GM20431 (cell line): ENCODE measurements around the gene MAB21L4.

ENCODE experiments used
- in situ Hi-C: fragments of 300-500 bp; cut with MseI, MboI; formaldehyde crosslinking; loops from one replicate; pipeline ENCODE4 v1.15.0; 2020; ENCODE audit warnings: low sequenced_read_pairs; ENCODE audit not compliant: unreplicated experiment

MAB21L4 gene

DNA sequence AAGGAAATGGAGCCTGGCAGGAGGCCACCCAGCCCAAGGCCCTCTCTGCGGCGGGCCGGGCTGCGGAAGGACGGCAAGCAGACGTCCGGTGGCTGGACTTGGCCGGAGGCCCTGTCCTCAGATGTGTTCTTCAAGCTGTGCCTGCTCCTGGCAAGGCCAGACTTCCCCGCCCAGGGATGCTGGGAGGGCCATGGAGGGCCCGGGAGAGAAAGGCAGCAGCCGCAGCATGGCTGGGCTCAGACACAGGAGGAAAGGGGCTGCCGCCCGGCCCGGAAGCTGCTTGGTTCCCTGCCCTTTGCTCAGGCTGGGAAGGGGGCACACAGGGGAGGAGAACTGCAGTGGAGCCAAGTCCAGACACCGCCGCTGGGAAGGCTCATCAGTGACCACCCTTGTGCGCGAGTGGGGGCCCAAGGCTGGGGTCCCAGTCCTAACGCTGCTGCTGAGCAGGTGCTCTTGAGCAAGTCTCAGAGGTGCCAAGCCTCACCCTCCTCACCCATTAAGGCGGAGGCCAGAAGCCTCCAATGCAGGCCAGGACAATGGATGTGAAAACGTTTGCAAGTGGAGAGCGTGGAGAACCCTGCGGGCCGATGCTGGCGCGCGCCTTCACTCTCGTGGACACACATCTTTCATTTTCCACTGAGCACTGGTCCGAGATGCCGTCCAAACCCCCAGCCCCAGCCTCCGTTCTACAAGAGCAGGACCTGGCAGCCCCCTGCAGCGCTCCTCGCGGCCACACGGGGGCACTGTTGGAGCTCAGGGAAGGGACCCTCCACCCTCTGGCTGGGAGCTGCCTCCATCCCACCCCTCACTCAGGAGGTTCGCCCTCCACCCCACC is 18.1 kb upstream of the MAB21L4 start:
- in situ Hi-C loops = no loop called here

DNA sequence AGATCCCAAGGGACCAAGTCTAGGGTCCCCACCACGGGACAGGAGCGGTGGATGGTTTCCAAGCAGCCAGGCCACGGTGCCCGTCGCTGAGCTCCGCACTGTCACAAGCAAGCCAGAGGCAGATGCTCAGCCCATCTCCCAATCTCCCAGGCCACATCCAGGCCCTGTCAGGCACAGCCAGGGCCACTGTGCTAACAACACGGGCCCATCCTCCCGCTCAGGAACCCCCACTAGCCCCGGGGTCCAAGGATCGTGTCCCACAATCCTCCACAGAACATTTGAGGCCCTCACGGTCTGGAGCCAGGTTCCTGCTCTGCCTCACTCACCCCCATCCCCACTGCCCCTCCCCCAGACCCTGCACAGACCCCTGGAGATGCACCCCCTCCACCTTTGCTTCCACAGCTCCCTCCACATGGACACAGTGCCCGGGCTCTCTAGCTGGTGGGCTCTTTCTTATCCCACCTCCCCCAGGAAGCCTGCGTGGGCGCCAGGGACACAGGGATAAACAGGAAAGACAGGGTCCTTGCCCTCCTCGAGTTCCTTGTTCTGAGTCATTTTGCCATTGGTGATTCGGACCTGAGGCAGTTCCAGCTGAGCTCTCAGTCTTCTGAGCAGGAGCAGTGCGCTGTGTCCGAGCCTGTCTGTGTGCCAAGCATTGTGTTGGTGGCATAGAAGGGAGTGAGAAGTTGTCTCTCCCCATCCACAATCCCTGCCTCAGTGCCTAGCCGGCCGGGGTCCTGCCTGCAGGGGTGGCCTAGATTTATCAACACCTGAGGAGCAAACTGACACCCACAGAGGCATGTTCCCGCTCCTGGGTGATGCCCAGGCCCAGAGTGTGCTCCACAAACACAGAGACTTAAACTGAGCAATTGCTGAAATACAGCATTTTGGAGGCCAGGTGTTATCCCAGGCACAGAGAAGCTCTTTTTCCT is 17.2 kb upstream of the MAB21L4 start:
- in situ Hi-C loops = no loop called here

DNA sequence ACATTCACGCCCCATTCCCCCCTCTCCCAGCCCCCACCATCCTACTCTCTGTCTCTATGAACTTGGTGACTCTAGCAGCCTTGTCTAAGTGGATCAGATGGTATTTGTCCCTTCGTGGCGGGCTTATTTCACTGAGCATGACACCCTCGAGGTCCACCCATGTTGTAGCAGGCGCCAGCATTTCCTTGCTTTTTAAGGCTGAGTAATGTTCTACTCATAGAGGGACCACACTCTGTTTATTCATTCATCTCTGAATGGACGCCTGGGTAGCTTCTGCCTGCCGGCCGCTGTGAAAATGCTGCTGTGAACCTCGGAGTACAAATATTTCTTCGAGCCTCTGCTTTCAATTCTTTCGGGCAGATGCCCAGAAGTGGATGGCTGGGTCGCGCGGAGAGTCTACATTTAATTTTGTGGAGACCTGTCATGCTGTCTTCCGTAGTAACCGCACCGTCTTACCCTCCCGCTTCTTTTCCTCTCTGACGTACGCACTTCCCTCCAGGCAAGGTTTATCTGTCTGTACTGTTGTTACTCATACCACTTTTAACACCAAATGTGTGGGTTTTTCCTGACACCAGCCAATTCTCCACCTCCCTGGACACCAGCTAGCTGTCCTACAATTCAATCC is 15.8 kb upstream of the MAB21L4 start:
- in situ Hi-C loops = no loop called here

DNA sequence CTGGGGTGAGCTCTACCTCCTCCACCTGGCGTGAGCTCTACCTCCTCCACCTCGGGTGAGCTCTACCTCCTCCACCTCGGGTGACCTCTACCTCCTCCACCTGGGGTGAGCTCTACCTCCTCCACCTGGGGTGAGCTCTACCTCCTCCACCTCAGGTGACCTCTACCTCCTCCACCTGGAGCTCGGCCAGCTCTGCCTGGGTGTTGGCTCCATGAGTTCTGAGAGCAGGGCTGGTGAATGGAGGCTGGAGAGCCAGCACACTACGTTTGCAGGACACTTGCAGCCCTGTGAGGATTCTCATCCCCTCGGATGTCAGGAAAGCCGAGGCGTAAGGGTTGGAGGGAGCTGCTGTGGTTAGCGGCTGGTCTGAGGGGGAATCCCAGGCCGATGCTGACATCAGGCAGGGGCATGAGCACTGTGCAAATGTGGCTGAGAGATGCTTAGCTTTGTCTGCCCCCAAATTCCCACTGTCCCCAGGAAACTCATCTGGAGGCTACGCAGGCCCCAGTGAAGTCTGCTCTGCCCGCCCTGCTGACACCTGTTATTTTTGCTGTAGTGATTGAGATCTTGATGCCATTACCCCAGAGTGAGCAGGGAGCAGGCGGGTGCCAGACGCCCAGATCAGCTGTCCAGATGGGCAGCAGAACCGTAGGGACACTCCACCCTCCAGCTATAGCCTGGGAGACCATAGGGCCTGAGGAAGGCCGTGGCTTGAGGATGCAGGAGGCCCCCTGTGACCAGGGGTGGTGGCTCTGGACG is 13.4 kb upstream of the MAB21L4 start:
- in situ Hi-C loops = no loop called here

DNA sequence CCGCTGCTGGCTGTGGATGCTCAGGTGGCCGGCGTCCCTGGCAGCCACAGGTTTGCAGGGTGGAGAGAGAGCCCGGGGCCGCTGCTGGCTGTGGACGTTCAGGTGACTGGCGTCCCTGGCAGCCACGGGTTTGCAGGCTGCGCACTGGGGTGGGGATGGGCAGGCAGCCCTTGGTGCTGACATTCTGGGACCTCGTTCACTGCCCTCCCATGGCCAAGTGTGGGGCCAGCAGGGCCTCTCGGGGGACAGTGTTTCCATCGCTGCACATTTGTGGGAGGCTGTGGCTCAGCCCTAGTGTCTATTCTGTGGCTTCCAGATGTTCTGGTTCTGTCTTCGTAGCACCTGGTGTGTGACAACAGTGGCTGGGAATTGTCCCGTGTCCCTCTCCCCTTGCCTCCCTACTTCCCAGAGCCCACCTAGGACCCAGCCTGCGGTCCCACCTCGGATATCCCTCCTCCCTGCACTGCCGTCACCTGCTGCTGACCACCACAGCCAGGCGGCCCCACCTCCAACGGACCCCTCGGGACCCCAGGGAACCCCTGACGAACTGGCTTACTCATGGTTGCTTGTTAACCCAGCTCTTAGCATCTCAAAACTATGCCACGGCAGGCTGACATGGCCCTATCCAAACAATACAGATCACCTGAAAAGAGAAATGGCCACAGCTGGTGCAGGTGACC is 11.1 kb upstream of the MAB21L4 start:
- in situ Hi-C loops = no loop called here

DNA sequence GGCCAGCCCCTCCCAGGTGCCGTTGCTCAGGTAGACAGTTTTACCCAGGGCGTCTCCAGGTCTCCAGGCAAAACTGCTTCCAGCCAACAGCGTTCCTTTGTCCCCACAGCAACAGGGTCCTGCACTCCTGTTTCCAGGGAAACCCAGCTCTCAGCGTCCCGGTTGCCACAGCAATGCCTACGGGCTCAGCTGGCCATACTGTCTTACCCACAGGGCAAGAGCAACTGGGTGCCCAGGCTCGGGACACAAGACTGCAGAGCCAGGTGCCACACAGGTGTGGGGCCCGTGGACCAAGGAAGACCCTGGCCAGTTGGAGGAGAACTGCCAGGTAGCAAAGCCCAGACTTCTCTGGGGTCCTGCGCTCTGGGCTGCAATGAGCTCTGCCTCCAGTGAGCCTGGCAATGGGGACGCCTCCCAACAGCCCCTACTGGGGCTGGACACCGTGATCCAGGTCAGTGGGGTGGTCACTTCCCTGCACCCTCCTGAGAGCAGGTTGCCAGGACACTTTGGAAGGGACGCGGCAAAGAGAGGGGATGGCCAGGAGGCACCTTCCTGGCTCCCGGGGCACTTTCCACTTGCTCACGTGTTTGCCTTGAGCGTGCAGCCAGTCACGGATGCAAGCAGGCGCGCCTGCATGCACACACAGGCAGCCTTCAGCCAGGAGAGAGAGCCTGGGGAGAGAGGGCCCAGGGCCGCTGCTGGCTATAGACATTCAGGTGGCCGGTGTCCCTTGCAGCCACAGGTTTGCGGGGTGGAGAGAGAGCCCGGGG is 10.4 kb upstream of the MAB21L4 start, which contains the start of gene CROCC2:
CROCC2 (plus strand) TSS at position 196 of the 770 bp plus-strand sequence; CDS start at position 374, 178 bp downstream.
- in situ Hi-C loops = no loop called here

DNA sequence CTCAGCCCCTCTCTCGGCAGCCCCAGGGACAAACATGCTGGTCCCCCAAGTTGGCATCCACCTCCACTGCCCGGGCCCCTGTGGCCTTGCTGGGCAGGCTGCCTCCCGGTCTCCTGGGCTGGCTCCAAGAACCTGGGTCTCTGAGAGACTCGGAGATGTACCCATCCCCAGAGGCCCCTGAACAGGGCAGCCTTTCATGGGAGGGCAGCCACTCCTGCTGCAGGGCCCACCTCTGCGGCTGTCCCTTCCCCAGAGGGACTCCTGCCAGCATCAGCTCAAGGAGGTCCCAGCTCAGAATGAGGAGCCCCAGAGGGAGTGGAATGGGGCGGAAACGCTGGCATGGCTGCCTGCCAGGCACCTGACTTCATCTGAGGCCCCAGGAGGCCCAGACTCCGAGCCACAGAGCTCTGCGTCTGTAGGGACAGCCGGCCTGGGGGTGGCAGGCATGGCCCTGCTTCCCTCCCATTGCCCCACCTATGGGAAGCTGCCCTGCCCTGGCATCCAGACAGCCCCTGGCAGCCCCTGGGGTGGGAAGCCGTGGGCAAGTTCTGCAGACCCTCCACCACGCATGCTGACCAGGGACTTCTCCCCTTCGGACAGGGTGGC is 9.3 kb upstream of the MAB21L4 start:
- in situ Hi-C loops = no loop called here

DNA sequence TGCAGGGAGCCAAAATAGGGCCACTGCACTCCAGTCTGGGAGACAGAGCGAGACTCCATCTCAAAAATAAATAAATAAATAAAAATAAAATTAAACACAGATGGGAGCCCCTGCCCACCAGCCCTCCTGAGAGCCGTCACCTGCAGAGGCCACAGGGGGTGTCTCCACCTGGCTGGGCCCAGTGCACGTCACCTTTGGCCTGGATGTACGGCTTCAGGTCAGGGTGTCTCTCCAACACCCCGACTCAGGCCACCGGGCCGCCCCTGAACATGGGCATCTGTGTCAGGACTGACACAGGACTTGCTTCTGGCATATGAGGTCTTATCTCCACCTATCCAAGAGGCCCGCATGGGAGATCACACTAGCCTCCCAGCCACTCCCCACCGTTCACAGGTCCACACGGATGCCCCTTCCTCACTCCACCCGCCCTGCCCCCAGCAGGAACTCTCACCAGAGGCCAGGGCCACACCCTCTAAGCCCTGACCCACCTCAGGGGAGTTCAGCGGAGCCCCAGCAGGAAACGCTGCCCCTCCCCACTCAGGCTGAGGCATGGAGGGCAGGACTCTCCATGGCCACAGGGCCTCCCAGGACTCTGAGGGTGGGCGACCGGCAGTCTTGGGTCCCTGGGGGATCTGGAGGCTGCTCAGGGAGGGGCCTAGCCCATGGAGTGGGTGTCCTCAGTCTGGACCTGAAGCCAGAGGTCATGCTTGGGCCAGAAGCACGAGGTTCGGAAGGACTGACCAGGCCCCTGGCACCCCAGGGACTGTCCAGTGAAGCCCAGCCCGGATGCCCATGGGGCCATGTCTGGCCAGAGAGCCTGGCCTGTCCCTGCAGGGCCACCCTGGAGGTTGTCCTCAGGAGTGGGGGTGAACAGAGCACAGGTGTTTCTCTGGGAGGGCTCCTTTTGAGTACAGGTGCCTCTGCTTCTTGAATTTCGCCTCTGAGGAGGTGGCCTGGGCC is 8.5 kb upstream of the MAB21L4 start:
- in situ Hi-C loops = no loop called here

DNA sequence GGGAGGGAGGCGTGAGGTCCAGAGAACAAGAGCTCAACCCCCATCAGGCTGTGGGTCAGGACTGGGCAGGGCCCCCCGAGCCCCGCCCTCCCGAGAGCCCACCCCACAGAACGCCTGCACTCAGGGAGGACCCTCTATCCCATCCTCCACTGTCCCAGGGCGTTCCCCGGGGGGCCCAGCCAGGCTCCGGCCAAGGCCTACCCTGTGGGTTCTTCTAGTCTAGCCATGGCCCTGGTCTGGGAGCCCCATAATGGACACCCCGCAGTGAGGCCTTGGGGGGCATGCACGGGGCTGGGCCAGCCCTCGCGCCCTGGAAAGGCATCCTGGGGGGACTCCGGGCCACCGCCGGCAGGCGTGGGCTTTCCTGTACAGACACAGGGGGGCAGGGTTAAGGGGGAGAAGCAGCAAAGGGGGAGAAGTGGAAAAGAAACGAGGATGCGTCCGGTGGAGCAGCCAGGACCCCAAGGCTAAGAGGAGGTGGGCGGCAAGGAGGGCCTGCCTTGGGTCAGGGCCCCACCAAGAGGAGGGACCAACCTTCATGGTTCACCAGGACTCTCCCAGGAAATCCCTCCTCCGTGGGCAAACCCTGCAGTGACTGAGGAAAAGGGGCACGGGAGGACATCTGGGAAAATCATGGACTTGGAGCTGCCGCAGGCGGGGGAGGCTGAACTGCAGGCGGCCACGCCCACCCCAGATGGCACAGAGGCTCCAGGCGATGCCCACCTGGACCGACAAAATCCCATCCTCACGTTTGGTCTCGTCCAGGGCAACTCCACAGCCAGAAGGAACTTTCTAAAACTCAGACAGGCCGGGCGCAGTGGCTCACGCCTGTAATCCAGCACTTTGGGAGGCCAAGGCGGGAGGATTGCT is 7.5 kb upstream of the MAB21L4 start:
- in situ Hi-C loops = no loop called here

DNA sequence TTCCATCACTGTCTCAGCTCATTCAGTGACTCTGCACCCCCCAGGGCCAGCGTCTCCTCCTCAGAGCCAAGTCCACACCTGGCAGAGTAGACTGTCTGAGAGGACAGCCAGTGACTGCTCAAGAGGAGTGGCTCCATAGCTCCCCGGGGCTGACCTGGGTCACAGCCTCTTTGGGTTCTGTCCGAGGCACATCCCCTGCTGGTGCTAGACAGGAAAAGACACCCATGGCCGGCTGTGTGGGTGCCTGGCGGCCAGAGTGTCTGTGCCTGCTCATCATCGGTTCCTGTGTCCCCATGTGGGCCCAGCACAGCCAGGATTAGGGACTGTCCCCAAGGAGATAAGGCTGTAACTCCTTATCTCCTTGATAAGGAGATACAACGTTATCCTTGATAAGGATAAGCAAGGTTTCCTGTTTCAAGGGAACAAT is 6.7 kb upstream of the MAB21L4 start:
- in situ Hi-C loops = no loop called here

DNA sequence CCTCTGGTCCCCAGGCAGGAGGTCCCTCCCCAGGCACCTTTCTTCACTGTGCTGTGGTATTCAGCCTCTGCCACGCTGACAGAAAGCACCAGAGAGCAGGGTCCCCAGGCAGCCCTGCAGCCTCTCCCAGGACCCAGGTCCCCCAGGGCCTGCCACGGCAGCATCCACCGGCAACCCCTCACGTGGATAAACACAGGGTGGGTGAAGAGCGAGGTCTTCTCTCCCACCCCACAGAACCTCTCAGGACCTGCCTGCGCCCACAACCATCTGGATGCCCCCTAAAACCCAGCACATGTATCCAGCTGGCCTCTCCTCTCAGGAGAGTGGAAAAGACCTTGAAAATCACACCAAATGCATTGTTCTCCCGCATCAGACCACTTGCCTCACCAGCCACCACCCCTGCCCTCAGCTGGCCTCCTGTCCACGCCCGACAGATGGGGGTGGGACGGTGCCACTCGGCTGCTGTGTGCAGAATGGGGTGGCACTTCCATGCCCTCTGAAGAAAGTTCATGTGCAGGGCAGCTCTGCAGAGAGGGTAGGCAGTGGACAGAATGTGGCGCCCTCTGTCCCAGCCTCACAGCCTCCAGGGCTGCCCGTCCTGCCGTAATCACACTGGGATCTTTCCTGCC is 6.1 kb upstream of the MAB21L4 start:
- in situ Hi-C loops = no loop called here

DNA sequence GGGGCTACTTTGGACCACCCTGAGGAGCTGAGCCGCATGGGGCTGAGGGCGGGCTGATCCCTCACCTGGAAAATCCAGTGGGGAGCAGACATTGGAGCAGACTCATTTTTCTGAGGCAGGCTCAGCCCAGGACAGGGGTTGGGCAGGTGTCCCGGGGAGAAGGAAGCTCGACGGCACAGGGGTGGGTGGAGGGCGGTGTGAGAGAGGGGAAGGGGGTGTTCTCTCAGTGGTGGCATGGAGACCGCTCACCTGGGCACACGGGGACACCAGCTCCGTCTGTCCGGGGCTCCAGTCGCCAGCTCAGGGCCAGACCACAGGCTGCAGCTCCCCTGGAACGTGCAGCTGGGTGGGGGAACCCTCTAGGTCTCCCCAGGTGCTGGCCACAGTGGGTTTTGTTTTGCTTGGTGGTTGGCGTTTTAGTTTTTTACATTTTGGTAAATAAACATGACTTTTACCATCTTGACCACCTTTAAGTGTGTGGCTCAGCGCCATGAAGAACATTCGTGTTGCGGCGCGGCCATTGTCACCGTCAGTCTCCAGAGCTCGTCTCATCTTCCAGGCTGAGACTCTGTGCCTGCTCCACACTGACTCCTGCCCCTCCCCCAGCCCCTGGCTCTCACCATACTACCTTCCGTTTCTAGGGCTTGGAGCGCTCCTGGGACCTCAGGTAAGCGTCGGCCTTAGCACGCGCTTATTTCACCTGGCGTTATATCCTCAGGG is 4.3 kb upstream of the MAB21L4 start:
- in situ Hi-C loops = no loop called here

DNA sequence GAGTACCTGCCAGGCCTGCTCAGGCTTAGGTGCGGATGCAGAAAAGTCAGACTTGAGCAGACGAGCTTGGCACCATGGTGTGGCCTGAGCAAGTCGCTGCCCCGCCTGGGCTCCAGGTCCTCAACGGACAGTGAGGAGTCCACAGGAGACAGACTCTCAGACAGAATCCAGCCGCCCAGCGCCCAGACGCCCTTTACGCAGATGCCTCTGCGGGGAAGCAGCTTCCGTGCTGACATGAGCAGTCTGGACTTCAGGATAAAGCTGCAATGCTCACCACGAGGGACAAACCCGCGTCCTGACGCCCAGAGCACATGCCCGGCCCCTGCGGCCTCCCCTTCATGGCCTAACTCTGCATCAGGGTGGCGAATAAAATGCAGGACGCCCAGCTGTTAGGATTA is 3.5 kb upstream of the MAB21L4 start:
- in situ Hi-C loops = no loop called here

DNA sequence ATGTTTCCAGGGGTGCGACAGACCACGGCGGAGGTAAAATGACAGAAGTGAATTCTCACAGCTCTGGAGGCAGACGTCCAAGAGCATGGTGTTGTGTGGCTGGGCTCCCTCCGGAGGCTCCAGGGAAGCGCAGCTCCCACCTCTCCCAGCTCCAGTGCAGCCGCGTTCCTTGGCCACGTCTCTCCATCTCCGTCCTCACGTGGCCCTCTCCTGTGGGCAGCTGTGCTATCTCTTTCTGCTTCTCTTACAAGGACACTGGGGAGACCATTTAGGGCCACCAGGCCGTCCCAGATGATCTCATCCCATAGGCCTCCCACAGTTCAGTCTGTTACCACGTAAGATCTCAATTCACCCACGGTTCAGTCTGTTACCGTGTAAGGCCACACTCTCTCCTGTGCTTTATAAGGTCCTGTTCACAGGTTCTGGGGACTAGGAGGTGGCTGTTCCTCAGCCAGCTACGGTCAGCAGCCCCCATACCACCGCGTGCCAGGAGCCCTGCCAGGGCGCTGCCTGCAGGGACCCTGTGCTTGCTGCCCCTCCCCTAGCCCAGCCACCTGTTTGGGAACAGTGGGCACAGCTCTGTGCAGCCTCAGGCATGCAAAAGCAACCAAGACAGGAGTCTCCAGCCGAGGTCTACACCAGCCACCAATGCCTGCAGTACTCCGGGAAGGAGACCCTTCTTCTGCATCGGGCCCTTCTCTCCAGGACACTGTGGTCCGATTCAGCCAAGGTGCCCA is 2.9 kb upstream of the MAB21L4 start:
- in situ Hi-C loops = no loop called here
